Measurements from ENCODE around the gene IQSEC3.
"Not testable (repeated sequence)": the region's sequence is repeated elsewhere in the genome, so short reads cannot be mapped to it uniquely, and the experiment has no call there.

IQSEC3 gene

DNA sequence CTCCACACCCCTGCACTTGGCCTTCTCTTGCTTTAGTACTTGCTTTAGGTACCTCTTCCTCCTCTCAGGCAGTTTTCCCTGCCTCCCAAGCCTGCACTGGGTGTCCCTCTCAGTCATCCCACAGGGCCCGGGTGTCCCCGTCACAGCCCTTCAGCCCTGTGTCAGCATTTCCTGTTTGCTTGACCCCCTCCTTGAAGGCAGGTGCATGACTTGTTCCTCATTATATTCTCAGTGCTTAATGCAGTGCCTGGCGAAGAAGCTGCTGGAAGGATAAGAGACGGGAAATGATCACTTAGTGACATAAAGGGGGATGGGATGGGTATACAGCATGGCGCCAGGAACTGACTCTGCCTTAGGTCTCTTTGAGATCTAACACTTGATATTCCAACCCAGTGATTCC, 61.5 kb downstream of the IQSEC3 start:
- CTCF ChIA-PET: interaction anchor here (1.6 kb wide), 1 partner anchor 13 kb away, joined by 3 read pairs; no protein-coding TSS in a partner anchor
- no peak for DNase-seq (ENCODE audit: extremely low spot score)
- TF ChIP-seq SUZ12 (IDR thresholded peaks at IDR 0.05) (no peak), ELF4 (IDR thresholded peaks at IDR 0.05) (no peak), PKNOX1 (IDR thresholded peaks at IDR 0.05) (no peak), ARNT (IDR thresholded peaks at IDR 0.05) (no peak), FOXK2 (IDR thresholded peaks at IDR 0.05) (no peak)
- POLR2A ChIA-PET: no interaction called here

GRCh38 chr12:129001-129400, 62.4 kb downstream of the IQSEC3 start:
- TF ChIP-seq L3MBTL2 (conservative IDR thresholded peaks at IDR 0.05) (no peak), NFRKB (IDR thresholded peaks at IDR 0.05) (no peak), ZNF384 (IDR thresholded peaks at IDR 0.05) (no peak), ARNT (IDR thresholded peaks at IDR 0.05) (no peak), HDGF (IDR thresholded peaks at IDR 0.05; ENCODE audit: borderline replicate concordance) (no peak), TARDBP (IDR thresholded peaks at IDR 0.05) (no peak), PKNOX1 (IDR thresholded peaks at IDR 0.05) (no peak), SP1 (IDR thresholded peaks at IDR 0.05) (no peak), FOXK2 (IDR thresholded peaks at IDR 0.05) (no peak), FOXA1 (IDR thresholded peaks at IDR 0.05) (no peak), CTBP1 (IDR thresholded peaks at IDR 0.05; ENCODE audit: borderline replicate concordance) (no peak), ELF4 (IDR thresholded peaks at IDR 0.05) (no peak), BHLHE40 (IDR thresholded peaks at IDR 0.05; ENCODE audit: borderline replicate concordance) (no peak), LEF1 (IDR thresholded peaks at IDR 0.05; ENCODE audit: borderline replicate concordance) (no peak), FOXM1 (IDR thresholded peaks at IDR 0.05; ENCODE audit: borderline replicate concordance) (no peak)
- DNase-seq (ENCODE audit: extremely low spot score): no peak
- ChIA-PET POLR2A (no interaction called here), CTCF (no interaction called here)

GRCh38 chr12:130519-130918, 64.0 kb downstream of the IQSEC3 start:
- CTCF ChIA-PET: no interaction called here
- TF ChIP-seq FOXK2 (IDR thresholded peaks at IDR 0.05) (no peak), TARDBP (IDR thresholded peaks at IDR 0.05) (no peak), FOXM1 (IDR thresholded peaks at IDR 0.05; ENCODE audit: borderline replicate concordance) (no peak), ARNT (IDR thresholded peaks at IDR 0.05) (no peak), FOXA1 (IDR thresholded peaks at IDR 0.05) (no peak), LEF1 (IDR thresholded peaks at IDR 0.05; ENCODE audit: borderline replicate concordance) (no peak), PKNOX1 (IDR thresholded peaks at IDR 0.05) (no peak), NFRKB (IDR thresholded peaks at IDR 0.05) (no peak), ELF4 (IDR thresholded peaks at IDR 0.05) (no peak), L3MBTL2 (conservative IDR thresholded peaks at IDR 0.05) (no peak), ZNF384 (IDR thresholded peaks at IDR 0.05) (no peak), SP1 (IDR thresholded peaks at IDR 0.05) (no peak)
- POLR2A ChIA-PET: no interaction called here
- DNase-seq (ENCODE audit: extremely low spot score): no peak

DNA sequence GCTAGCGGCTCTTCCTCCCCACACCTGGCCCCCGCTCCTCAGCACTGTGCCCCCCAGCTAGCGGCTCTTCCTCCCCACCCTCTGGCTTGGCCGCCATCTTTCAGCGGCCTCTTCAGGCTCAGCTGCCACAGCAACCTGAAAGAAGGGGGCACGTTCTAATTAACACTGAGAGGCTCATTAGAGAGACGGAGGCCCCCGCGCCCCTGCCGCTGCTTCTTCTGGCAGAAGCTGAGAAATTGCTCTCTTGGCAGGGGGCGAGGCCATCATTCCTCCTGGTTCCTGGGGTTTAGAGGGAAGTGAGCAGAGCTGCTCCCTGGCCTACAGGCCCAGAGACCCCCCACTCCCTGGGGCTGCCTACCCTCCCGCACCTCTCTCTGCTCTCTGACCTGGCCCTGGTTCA, 64.4 kb downstream of the IQSEC3 start:
- no peak for TF ChIP-seq SP1 (IDR thresholded peaks at IDR 0.05)
- TF ChIP-seq HDGF (IDR thresholded peaks at IDR 0.05; ENCODE audit: borderline replicate concordance): no peak
- TF ChIP-seq TARDBP (IDR thresholded peaks at IDR 0.05): no peak
- TF ChIP-seq FOXK2 (IDR thresholded peaks at IDR 0.05): no peak
- TF ChIP-seq NFRKB (IDR thresholded peaks at IDR 0.05): no peak
- no peak for TF ChIP-seq PKNOX1 (IDR thresholded peaks at IDR 0.05)
- TF ChIP-seq L3MBTL2 (conservative IDR thresholded peaks at IDR 0.05): no peak
- TF ChIP-seq LEF1 (IDR thresholded peaks at IDR 0.05; ENCODE audit: borderline replicate concordance): no peak
- TF ChIP-seq FOXM1 (IDR thresholded peaks at IDR 0.05; ENCODE audit: borderline replicate concordance): no peak
- no peak for TF ChIP-seq FOXA1 (IDR thresholded peaks at IDR 0.05)
- no peak for TF ChIP-seq ZNF384 (IDR thresholded peaks at IDR 0.05)
- no peak for TF ChIP-seq SUZ12 (IDR thresholded peaks at IDR 0.05)
- no peak for TF ChIP-seq BHLHE40 (IDR thresholded peaks at IDR 0.05; ENCODE audit: borderline replicate concordance)
- TF ChIP-seq ELF4 (IDR thresholded peaks at IDR 0.05): no peak
- TF ChIP-seq CTBP1 (IDR thresholded peaks at IDR 0.05; ENCODE audit: borderline replicate concordance): no peak
- no peak for TF ChIP-seq ARNT (IDR thresholded peaks at IDR 0.05)
- ChIA-PET CTCF (no interaction called here), POLR2A (no interaction called here)
- no peak for DNase-seq (ENCODE audit: extremely low spot score)

- CTCF ChIA-PET: interaction anchor here (1.3 kb wide), 1 partner anchor 88 kb away, joined by 5 read pairs; no protein-coding TSS in a partner anchor
These were observed 65.3 kb downstream of the IQSEC3 start for GRCh38 chr12:131732-132495.

DNA sequence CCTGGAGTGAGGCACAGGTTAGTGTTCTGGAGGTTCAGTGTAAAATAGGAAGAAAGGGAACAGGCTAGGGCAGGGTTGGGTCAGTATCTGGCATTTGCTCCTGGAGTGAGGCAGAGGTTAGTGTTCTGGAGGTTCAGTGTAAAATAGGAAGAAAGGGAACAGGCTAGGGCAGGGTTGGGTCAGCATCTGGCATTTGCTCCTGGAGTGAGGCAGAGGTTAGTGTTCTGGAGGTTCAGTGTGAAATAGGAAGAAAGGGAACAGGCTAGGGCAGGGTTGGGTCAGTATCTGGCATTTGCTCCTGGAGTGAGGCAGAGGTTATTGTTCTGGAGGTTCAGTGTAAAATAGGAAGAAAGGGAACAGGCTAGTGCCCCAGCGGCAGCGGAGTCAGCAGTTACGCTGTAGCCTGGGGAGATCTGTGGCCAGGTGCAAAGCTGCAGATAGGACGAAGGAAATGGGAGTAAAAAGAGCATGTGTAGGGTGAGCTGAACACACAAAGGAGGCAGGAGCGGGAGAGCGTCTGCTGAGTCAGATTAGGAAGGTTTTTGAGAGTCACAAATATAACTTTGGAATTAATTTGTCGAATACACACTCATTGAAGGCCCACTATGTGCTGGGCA, 67.2 kb downstream of the IQSEC3 start:
- CTCF ChIA-PET: interaction anchor here (0.5 kb wide), 1 partner anchor 35 kb away, joined by 3 read pairs; no protein-coding TSS in a partner anchor
- POLR2A ChIA-PET: interaction anchor here (1.8 kb wide), 1 partner anchor 12 kb away, joined by 5 read pairs; no protein-coding TSS in a partner anchor

More at GRCh38 chr12:131732-132495, 65.3 kb downstream of the IQSEC3 start:
- no peak for DNase-seq (ENCODE audit: extremely low spot score)
- POLR2A ChIA-PET: interaction anchor here (1.8 kb wide), 1 partner anchor 14 kb away, joined by 5 read pairs; no protein-coding TSS in a partner anchor
- TF ChIP-seq LEF1 (IDR thresholded peaks at IDR 0.05; ENCODE audit: borderline replicate concordance) (no peak), ZNF384 (IDR thresholded peaks at IDR 0.05) (no peak), ELF4 (IDR thresholded peaks at IDR 0.05) (no peak), BHLHE40 (IDR thresholded peaks at IDR 0.05; ENCODE audit: borderline replicate concordance) (no peak), SUZ12 (IDR thresholded peaks at IDR 0.05) (no peak), CTBP1 (IDR thresholded peaks at IDR 0.05; ENCODE audit: borderline replicate concordance) (no peak)

More for the DNA sequence above, 67.2 kb downstream of the IQSEC3 start:
- DNase-seq (ENCODE audit: extremely low spot score): not testable (repeated sequence)
